GM10248 (cell line): ENCODE results near the gene CARD10.
A peak's percentile ranks its signal among the peaks of the same experiment; 100 is the strongest.

Source experiments
- CTCF ChIA-PET: fragments of 300-600 bp; sonication (Branson Sonifier 250); formaldehyde crosslinking; extraction: SDS; loops from one replicate; lab custom pipeline; 2021; ENCODE audit warnings: antibody characterized with exemption; lab: Yijun Ruan, JAX
- POLR2A ChIA-PET: fragments of 350-650 bp; sonication (Branson Sonifier 250); formaldehyde crosslinking; extraction: SDS; loops from one replicate; lab custom pipeline; 2020; ENCODE audit warnings: antibody characterized with exemption; lab: Yijun Ruan, JAX
- DNase-seq: peaks from one replicate; pipeline ENCODE4 v3.0.0; 2012; ENCODE audit errors: extremely low spot score
- CTCF ChIP-seq: IDR thresholded peaks from 2 replicates; pipeline ENCODE4 v1.5.1; 2012; ENCODE audit warnings: mild to moderate bottlenecking, low read depth; ENCODE audit errors: extremely low read depth, missing control alignments, control extremely low read depth

Gene CARD10

DNA sequence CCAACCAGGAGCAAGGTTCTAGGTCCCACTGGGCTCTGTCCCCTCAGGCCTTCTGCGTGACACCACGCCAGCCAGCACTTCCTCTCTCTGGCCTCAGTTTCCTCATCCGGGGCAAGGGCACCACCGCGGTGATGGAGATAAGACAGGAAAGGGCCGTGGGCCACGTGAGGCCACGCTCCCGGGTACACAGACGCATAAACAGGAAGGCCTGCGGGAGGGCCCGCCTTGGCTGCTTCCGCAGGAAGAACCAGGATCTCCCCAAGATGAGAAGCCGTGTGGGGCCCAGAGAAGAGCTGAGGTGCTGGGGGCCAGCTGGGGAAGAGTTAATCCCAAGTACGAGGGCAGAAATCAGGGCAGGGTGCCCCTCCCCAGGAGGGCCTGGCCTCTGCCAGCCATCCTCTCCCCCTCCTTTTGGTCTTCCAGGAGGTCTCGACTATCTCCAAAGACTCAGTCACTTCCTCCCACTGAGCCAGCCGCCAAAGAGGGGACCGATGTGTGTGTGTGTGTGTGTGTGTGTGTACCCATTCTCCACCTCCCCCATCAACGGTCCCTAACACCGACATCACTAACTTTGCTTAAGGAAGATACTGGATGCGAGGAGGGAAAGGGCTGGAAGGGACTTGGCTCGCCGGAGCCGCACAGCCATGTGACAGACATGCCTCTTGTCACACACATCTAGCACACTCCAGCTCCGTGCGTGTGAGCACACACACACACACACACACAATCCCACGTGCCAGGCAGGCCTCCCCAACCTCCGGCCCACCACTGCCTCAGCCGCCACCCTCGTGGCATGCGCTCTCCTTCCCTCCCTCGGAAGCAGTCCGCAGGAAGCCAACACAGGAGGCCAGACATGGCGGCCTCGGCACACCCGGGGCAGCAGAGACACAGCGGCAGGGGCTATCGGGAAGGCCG, 34.5 kb downstream of the CARD10 start:
- DNase-seq = peak; percentile 80
- CTCF ChIA-PET = interaction anchor here (1.4 to 4.1 kb wide), 3 partner anchors 13 to 167 kb away, joined by 3 to 21 read pairs (median 16); no protein-coding TSS in a partner anchor
- TF ChIP-seq CTCF = no peak
- POLR2A ChIA-PET = interaction anchor here (1.4 kb wide), 1 partner anchor 285 kb away, joined by 3 read pairs; no protein-coding TSS in a partner anchor

DNA sequence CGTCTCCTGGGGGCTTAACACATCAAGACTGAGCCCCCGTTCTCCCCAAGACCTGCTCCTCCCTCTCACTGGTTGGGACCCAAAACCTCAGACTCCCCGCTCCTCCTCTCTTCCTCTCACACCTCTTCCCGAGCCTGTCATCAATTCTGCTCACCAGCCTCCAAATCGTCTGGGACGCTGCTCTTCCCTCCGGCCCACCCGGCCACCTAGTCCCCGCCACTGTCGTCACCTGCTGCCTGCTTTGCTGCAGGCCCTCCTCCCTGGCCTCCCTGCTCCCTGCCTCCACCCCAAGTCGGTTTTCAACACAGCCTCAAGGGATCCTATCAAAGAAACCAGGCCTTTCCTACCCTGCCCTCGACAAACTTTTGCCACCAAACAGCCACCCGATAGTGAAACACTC, 36.2 kb downstream of the CARD10 start:
- ChIA-PET CTCF (interaction anchor here (2.1 kb wide), 1 partner anchor 11 kb away, joined by 10 read pairs; no protein-coding TSS in a partner anchor), POLR2A (no interaction called here)
- no peak for DNase-seq
- TF ChIP-seq CTCF = no peak

- ChIA-PET POLR2A (no interaction called here), CTCF (interaction anchor here (2.1 kb wide), 1 partner anchor 10 kb away, joined by 10 read pairs; no protein-coding TSS in a partner anchor)
- DNase-seq = no peak
- no peak for TF ChIP-seq CTCF
These were observed 37.0 kb downstream of the CARD10 start for GRCh38 chr22:37482244-37482643.

GRCh38 chr22:37481347-37481907, 37.8 kb downstream of the CARD10 start:
- POLR2A ChIA-PET = no interaction called here
- no peak for TF ChIP-seq CTCF
- CTCF ChIA-PET = interaction anchor here (1.8 kb wide), 1 partner anchor 9 kb away, joined by 7 read pairs; no protein-coding TSS in a partner anchor
- DNase-seq = no peak

GRCh38 chr22:37480387-37481346, 38.5 kb downstream of the CARD10 start:
- ChIA-PET CTCF (interaction anchor here (0.6 to 1.8 kb wide), 2 partner anchors 9 to 50 kb away, joined by 3 to 7 read pairs; no protein-coding TSS in a partner anchor), POLR2A (no interaction called here)
- DNase-seq = no peak
- no peak for TF ChIP-seq CTCF
